HCT116 (cell line): ENCODE results near the gene UNC5C. TPM values are rescaled to one million over a fixed set of nuclear protein-coding genes. Genes with fewer than 3 reads are reported as not detected.
A peak's percentile ranks its signal among the peaks of the same experiment; 100 is the strongest.

Experiments used
- ATAC-seq: fragments of 200-7000 bp; cut with Tn5 transposase; 2 replicates; pipeline ENCODE4 v1.9.1; 2020; ENCODE audit warnings: mild to moderate bottlenecking, moderate library complexity
- BruUV-seq: library from RNA; stranded (reverse); fragments of 400-500 nt; replicated peaks from 2 replicates; lab custom pipeline; 2021; lab: Mats Ljungman, UMichigan
- CTCF ChIA-PET: fragments of 300-600 bp; sonication (Branson Sonifier 250); formaldehyde crosslinking; loops from one replicate; lab custom pipeline; 2021; ENCODE audit warnings: antibody characterized with exemption; lab: Charles Lee
- POLR2A ChIA-PET: fragments of 300-600, 350-600 bp; sonication (Branson Sonifier 250); formaldehyde crosslinking; loops from one replicate; lab custom pipeline; 2021; ENCODE audit warnings: antibody characterized with exemption; lab: Charles Lee
- RAD21 ChIA-PET, 2 experiments: fragments of 300-600 bp; sonication (Branson Sonifier 250); formaldehyde crosslinking; loops; one replicate each; lab custom pipeline; 2023; ENCODE audit warnings: low total read pairs in 2 of 2; ENCODE audit not compliant: uncharacterized antibody in 2 of 2, unreplicated experiment in 2 of 2, low non-redundant PET in 1 of 2; lab: Charles Lee
- DNase-seq: peaks from one replicate; pipeline ENCODE4 v3.0.0-alpha.2; 2010; ENCODE audit warnings: low read depth, low spot score
- H2AFZ ChIP-seq: fragments of 200-600 bp; shearing (Covaris generic), sonication (generic); 2 replicates; pipeline ENCODE4 v1.6.1; 2017; ENCODE audit warnings: low read depth, mixed run types, mixed read lengths, antibody characterized with exemption, low read length; ENCODE audit not compliant: poor library complexity, severe bottlenecking
- H3K27ac ChIP-seq: 2 replicates; pipeline ENCODE4 v1.5.1; 2012; ENCODE audit warnings: low read depth, low read length
- H3K27me3 ChIP-seq: fragments of 200-600 bp; sonication (generic); 2 replicates; pipeline ENCODE4 v1.6.1; 2016; ENCODE audit warnings: mixed run types, low read length, mixed read lengths; ENCODE audit not compliant: insufficient read depth
- H3K36me3 ChIP-seq, 2 experiments: fragments of 200-500 bp in 1 of 2; fragments of 200-600 bp in 1 of 2; sonication (Bioruptor generic) in 1 of 2; sonication (generic) in 1 of 2; 2 replicates each; pipeline versions ENCODE4 v1.5.1 to v1.6.1; 2014 to 2016; ENCODE audit warnings: low read length in 2 of 2, inconsistent platforms in 1 of 2, mixed read lengths in 1 of 2, mixed run types in 1 of 2; ENCODE audit not compliant: insufficient read depth in 2 of 2, control insufficient read depth in 1 of 2
- H3K4me1 ChIP-seq, 2 experiments: fragments of 200-600 bp in 1 of 2; sonication (generic) in 1 of 2; 2 replicates each; pipeline versions ENCODE4 v1.5.1 to v1.6.1; 2012 to 2017; ENCODE audit warnings: low read length in 2 of 2, inconsistent platforms in 1 of 2, mild to moderate bottlenecking in 1 of 2, mixed read lengths in 1 of 2, mixed run types in 1 of 2, moderate library complexity in 1 of 2; ENCODE audit not compliant: insufficient read depth in 2 of 2, control insufficient read depth in 1 of 2
- H3K4me2 ChIP-seq: fragments of 200-600 bp; sonication (generic); 2 replicates; pipeline ENCODE4 v1.6.1; 2017; ENCODE audit warnings: mixed run types, low read length, mixed read lengths
- H3K4me3 ChIP-seq, 2 experiments: fragments of 200-600 bp in 1 of 2; sonication (generic) in 1 of 2; replicated peaks in 1 of 2; 2 replicates each; pipeline ENCODE4 v1.5.1; 2011 to 2016; ENCODE audit warnings: low read length in 2 of 2, control low read depth in 1 of 2, low read depth in 1 of 2, mild to moderate bottlenecking in 1 of 2, mixed read lengths in 1 of 2, mixed run types in 1 of 2
- H3K79me2 ChIP-seq: fragments of 200-600 bp; sonication (generic); 2 replicates; pipeline ENCODE4 v1.6.1; 2017; ENCODE audit warnings: mild to moderate bottlenecking, mixed run types, low read length, moderate library complexity, mixed read lengths; ENCODE audit not compliant: insufficient read depth
- H3K9ac ChIP-seq: fragments of 200-600 bp; sonication (generic); 2 replicates; pipeline ENCODE4 v1.6.1; 2016; ENCODE audit warnings: low read length, mixed read lengths
- H3K9me2 ChIP-seq: fragments of 200-600 bp; sonication (generic), shearing (Covaris generic); 2 replicates; pipeline ENCODE4 v1.6.1; 2017; ENCODE audit warnings: mixed run types, mild to moderate bottlenecking, moderate library complexity; ENCODE audit not compliant: insufficient read depth
- H3K9me3 ChIP-seq, 2 experiments: fragments of 200-500 bp in 1 of 2; fragments of 200-600 bp in 1 of 2; sonication (Bioruptor generic) in 1 of 2; sonication (generic) in 1 of 2; 2 replicates each; pipeline ENCODE4 v1.6.1; 2014 to 2017; ENCODE audit warnings: low read length in 2 of 2, mixed read lengths in 2 of 2, inconsistent platforms in 1 of 2, low read depth in 1 of 2, mild to moderate bottlenecking in 1 of 2, mixed run types in 1 of 2, moderate library complexity in 1 of 2; ENCODE audit not compliant: control insufficient read depth in 1 of 2, insufficient read depth in 1 of 2
- H4K20me1 ChIP-seq: fragments of 200-600 bp; sonication (generic), shearing (Covaris generic); 2 replicates; pipeline ENCODE4 v1.6.1; 2017; ENCODE audit warnings: mixed run types, mild to moderate bottlenecking, moderate library complexity; ENCODE audit not compliant: insufficient read depth
- CEBPB ChIP-seq: IDR thresholded peaks from 2 replicates; pipeline ENCODE4 v1.6.1; 2012; ENCODE audit warnings: low read depth
- CTCF ChIP-seq, 3 experiments: fragments of 200-600 bp in 1 of 3; sonication (generic) in 1 of 3; IDR thresholded peaks in 2 of 3; conservative IDR thresholded peaks in 1 of 3; 2 replicates each; pipeline ENCODE4 v1.5.1; 2012 to 2017; ENCODE audit warnings: low read depth in 2 of 3, low read length in 2 of 3, antibody characterized with exemption in 1 of 3, borderline replicate concordance in 1 of 3, control low read depth in 1 of 3, mild to moderate bottlenecking in 1 of 3, mixed read lengths in 1 of 3, mixed run types in 1 of 3, moderate library complexity in 1 of 3; ENCODE audit not compliant: insufficient read depth in 1 of 3
- FOSL1 ChIP-seq: IDR thresholded peaks from 2 replicates; pipeline ENCODE4 v1.6.1; 2012; ENCODE audit warnings: low read depth
- MAX ChIP-seq: IDR thresholded peaks from 2 replicates; pipeline ENCODE4 v1.6.1; 2012
- SIN3A ChIP-seq: IDR thresholded peaks from 2 replicates; pipeline ENCODE4 v1.6.1; 2012; ENCODE audit warnings: low read depth
- SRF ChIP-seq: IDR thresholded peaks from 2 replicates; pipeline ENCODE4 v1.6.1; 2012; ENCODE audit warnings: low read depth
- YY1 ChIP-seq: IDR thresholded peaks from 2 replicates; pipeline ENCODE4 v1.6.1; 2011; ENCODE audit warnings: low read length, low read depth, moderate library complexity, mild to moderate bottlenecking; ENCODE audit not compliant: insufficient replicate concordance; ENCODE audit errors: extremely low read depth
- ZNF274 ChIP-seq: fragments of 200-500 bp; sonication (Bioruptor generic); IDR thresholded peaks from 2 replicates; pipeline ENCODE4 v1.6.1; 2014; ENCODE audit warnings: mild to moderate bottlenecking, low read depth, low read length, inconsistent platforms
- intact Hi-C: fragments of 100-400 bp; cut with micrococcal nuclease; formaldehyde crosslinking; loops from 2 replicates; pipeline ENCODE4 v1.10.0; 2022
- total RNA-seq: library from RNA; stranded (reverse); gene quantifications from one replicate; pipeline ENCODE4 v1.2.1, GENCODE V29; 2021; ENCODE audit not compliant: unreplicated experiment
- TF ChIP-seq, protein P1 (sequence below): IDR thresholded peaks from 2 replicates; pipeline ENCODE4 v1.6.1; 2012; ENCODE audit warnings: low read depth

UNC5C gene
- total RNA-seq, 1 experiment from 2014 or later = not detected

DNA sequence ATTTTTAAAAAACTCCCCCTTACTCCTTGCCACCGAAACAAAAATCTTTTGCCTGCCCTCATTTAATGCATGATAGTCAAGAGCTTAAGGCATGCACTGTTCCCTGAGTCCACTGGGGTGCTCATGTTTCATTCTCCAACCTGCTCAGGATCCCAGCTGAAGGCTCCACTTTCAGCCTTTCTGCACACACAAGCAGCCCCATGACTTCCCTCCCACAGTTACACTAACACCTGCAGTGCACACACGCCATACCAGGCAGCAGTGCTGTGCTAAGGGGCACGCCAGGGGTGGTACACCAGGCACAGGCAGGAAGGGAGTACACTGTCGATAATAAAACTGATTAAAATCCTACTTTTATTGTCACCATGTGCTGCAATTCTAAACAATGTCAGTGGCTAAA is 405.8 kb downstream of the UNC5C start:
- POLR2A ChIA-PET = no interaction called here
- H2AFZ ChIP-seq = no peak overlapping the region
- H4K20me1 ChIP-seq = no peaks in the 10 kb centered on the region
- RAD21 ChIA-PET = no interaction called here
- no peak overlapping the region for H3K27ac ChIP-seq
- no peak overlapping the region for H3K4me2 ChIP-seq
- H3K9me3 ChIP-seq = no peaks in the 10 kb centered on the region
- CTCF ChIA-PET = no interaction called here
- intact Hi-C loops = no loop called here
- H3K79me2 ChIP-seq = no peaks in the 10 kb centered on the region
- ATAC-seq = peak; percentile 73
- TF ChIP-seq YY1 = no peak
- no peak for TF ChIP-seq CEBPB
- TF ChIP-seq CTCF (IDR thresholded peaks at IDR 0.05 in 2 of 3, conservative IDR thresholded peaks at IDR 0.05 in 1 of 3; ENCODE audit: borderline replicate concordance in 1 of 3, insufficient read depth in 1 of 3, low read depth in 2 of 3, low read length in 2 of 3) = no peak; a peak in 1 of 6 replicates
- TF ChIP-seq SRF = no peak
- no peak for TF ChIP-seq FOSL1
- TF ChIP-seq ZNF274 = no peak
- no peak for TF ChIP-seq SIN3A
- no peak for TF ChIP-seq MAX
- TF ChIP-seq, protein P1, sequence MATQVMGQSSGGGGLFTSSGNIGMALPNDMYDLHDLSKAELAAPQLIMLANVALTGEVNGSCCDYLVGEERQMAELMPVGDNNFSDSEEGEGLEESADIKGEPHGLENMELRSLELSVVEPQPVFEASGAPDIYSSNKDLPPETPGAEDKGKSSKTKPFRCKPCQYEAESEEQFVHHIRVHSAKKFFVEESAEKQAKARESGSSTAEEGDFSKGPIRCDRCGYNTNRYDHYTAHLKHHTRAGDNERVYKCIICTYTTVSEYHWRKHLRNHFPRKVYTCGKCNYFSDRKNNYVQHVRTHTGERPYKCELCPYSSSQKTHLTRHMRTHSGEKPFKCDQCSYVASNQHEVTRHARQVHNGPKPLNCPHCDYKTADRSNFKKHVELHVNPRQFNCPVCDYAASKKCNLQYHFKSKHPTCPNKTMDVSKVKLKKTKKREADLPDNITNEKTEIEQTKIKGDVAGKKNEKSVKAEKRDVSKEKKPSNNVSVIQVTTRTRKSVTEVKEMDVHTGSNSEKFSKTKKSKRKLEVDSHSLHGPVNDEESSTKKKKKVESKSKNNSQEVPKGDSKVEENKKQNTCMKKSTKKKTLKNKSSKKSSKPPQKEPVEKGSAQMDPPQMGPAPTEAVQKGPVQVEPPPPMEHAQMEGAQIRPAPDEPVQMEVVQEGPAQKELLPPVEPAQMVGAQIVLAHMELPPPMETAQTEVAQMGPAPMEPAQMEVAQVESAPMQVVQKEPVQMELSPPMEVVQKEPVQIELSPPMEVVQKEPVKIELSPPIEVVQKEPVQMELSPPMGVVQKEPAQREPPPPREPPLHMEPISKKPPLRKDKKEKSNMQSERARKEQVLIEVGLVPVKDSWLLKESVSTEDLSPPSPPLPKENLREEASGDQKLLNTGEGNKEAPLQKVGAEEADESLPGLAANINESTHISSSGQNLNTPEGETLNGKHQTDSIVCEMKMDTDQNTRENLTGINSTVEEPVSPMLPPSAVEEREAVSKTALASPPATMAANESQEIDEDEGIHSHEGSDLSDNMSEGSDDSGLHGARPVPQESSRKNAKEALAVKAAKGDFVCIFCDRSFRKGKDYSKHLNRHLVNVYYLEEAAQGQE = no peak
- BruUV-seq = no TSS peak
- H3K27me3 ChIP-seq = no peaks in the 10 kb centered on the region
- no peak for DNase-seq
- no peaks in the 10 kb centered on the region for H3K9me2 ChIP-seq
- no peaks in the 10 kb centered on the region for H3K36me3 ChIP-seq
- H3K4me3 ChIP-seq = no peak overlapping the region
- H3K9ac ChIP-seq = no peak overlapping the region
- H3K4me1 ChIP-seq = no peaks in the 10 kb centered on the region
